AG09309 (cell line): ENCODE results near the gene TCEA2.
"Not testable (repeated sequence)": the region's sequence is repeated elsewhere in the genome, so short reads cannot be mapped to it uniquely, and the experiment has no call there.

Experiments used
- DNase-seq: peaks from one replicate; pipeline ENCODE4 v3.0.0-alpha.2; 2010; ENCODE audit warnings: low read depth
- H3K4me3 ChIP-seq: 2 replicates; pipeline ENCODE4 v1.5.1; 2011; ENCODE audit warnings: mild to moderate bottlenecking, low read depth, low read length, moderate library complexity; ENCODE audit not compliant: control insufficient read depth
- CTCF ChIP-seq: IDR thresholded peaks from 2 replicates; pipeline ENCODE4 v1.5.1; 2011; ENCODE audit warnings: mild to moderate bottlenecking, low read depth, low read length, inconsistent platforms; ENCODE audit not compliant: insufficient read depth, control insufficient read depth; ENCODE audit errors: missing control alignments

The TCEA2 gene

GRCh38 chr20:64113444-64113775 lies 50.4 kb downstream of the TCEA2 start:
- H3K4me3 ChIP-seq: no peak overlapping the region
- DNase-seq: no peak
- TF ChIP-seq CTCF: no peak

GRCh38 chr20:64113796-64114355 lies 50.9 kb downstream of the TCEA2 start:
- H3K4me3 ChIP-seq: no peak overlapping the region
- DNase-seq: no peak
- no peak for TF ChIP-seq CTCF

GRCh38 chr20:64114356-64114971 lies 51.5 kb downstream of the TCEA2 start:
- DNase-seq: no peak
- TF ChIP-seq CTCF: no peak
- no peak overlapping the region for H3K4me3 ChIP-seq

- DNase-seq: no peak
These were observed 52.3 kb downstream of the TCEA2 start for GRCh38 chr20:64115171-64115911.

GRCh38 chr20:64116016-64116415 lies 53.0 kb downstream of the TCEA2 start:
- no peak overlapping the region for H3K4me3 ChIP-seq
- no peak for TF ChIP-seq CTCF
- no peak for DNase-seq

More at GRCh38 chr20:64115171-64115911, 52.3 kb downstream of the TCEA2 start:
- TF ChIP-seq CTCF: no peak
- no peak overlapping the region for H3K4me3 ChIP-seq

GRCh38 chr20:64116541-64117431 lies 53.8 kb downstream of the TCEA2 start:
- DNase-seq: no peak
- TF ChIP-seq CTCF: no peak
- H3K4me3 ChIP-seq: no peak overlapping the region

- H3K4me3 ChIP-seq, DNase-seq: not testable (repeated sequence)
These were observed 54.4 kb downstream of the TCEA2 start for GRCh38 chr20:64117432-64117777.
